HEK293 (cell line): ENCODE data around the gene TNFRSF25.
A peak's percentile ranks its signal among the peaks of the same experiment; 100 is the strongest.

ENCODE experiments used
- AEBP2 ChIP-seq: fragments of 450-650 bp; formaldehyde crosslinking; IDR thresholded peaks from 2 replicates; pipeline ENCODE4 v1.5.1; 2016; ENCODE audit warnings: missing biosample characterization, missing genetic modification characterization, borderline replicate concordance
- GFI1B ChIP-seq: fragments of 450-650 bp; formaldehyde crosslinking; IDR thresholded peaks from 2 replicates; pipeline ENCODE4 v1.5.1; 2016; ENCODE audit warnings: missing biosample characterization, missing genetic modification characterization
- IKZF3 ChIP-seq: fragments of 450-650 bp; IDR thresholded peaks from 2 replicates; pipeline ENCODE4 v1.5.0; 2018; ENCODE audit warnings: missing biosample characterization, mild to moderate bottlenecking, missing genetic modification characterization, moderate library complexity
- KLF7 ChIP-seq: fragments of 450-650 bp; formaldehyde crosslinking; IDR thresholded peaks from 2 replicates; pipeline ENCODE4 v1.5.1; 2016; ENCODE audit warnings: missing biosample characterization, missing genetic modification characterization, borderline replicate concordance
- MEIS1 ChIP-seq: sonication (generic); formaldehyde crosslinking; IDR thresholded peaks from 2 replicates; pipeline ENCODE4 v1.8.1; 2022; ENCODE audit warnings: missing genetic modification reagents, mild to moderate bottlenecking, borderline replicate concordance
- MZF1 ChIP-seq: fragments of 450-650 bp; formaldehyde crosslinking; IDR thresholded peaks from 2 replicates; pipeline ENCODE4 v1.5.1; 2017; ENCODE audit warnings: missing biosample characterization, missing genetic modification characterization, borderline replicate concordance
- REPIN1 ChIP-seq: fragments of 450-650 bp; formaldehyde crosslinking; IDR thresholded peaks from 2 replicates; pipeline ENCODE4 v1.5.1; 2017; ENCODE audit warnings: missing biosample characterization, missing genetic modification characterization, low read depth
- SETDB1 ChIP-seq: IDR thresholded peaks from one replicate; pipeline ENCODE4 v1.6.1; 2017; ENCODE audit warnings: mild to moderate bottlenecking, low read length, moderate library complexity, mixed read lengths; ENCODE audit not compliant: insufficient read length
- SP2 ChIP-seq: fragments of 450-650 bp; formaldehyde crosslinking; IDR thresholded peaks from 2 replicates; pipeline ENCODE4 v1.5.1; 2016; ENCODE audit warnings: missing biosample characterization, missing genetic modification characterization
- YY1 ChIP-seq: fragments of 450-650 bp; formaldehyde crosslinking; IDR thresholded peaks from 2 replicates; pipeline ENCODE4 v1.5.1; 2018; ENCODE audit warnings: missing biosample characterization, missing genetic modification characterization
- ZBTB17 ChIP-seq: fragments of 450-650 bp; formaldehyde crosslinking; IDR thresholded peaks from 2 replicates; pipeline ENCODE4 v1.5.1; 2016; ENCODE audit warnings: missing biosample characterization, missing genetic modification characterization
- ZBTB8A ChIP-seq: fragments of 450-650 bp; formaldehyde crosslinking; IDR thresholded peaks from 2 replicates; pipeline ENCODE4 v1.5.1; 2016; ENCODE audit warnings: missing biosample characterization, missing genetic modification characterization
- ZNF121 ChIP-seq: fragments of 450-650 bp; formaldehyde crosslinking; IDR thresholded peaks from 2 replicates; pipeline ENCODE4 v1.5.1; 2016; ENCODE audit warnings: missing biosample characterization, missing genetic modification characterization
- ZNF175 ChIP-seq: fragments of 450-650 bp; formaldehyde crosslinking; IDR thresholded peaks from 2 replicates; pipeline ENCODE4 v1.5.1; 2016; ENCODE audit warnings: missing biosample characterization, missing genetic modification characterization
- ZNF214 ChIP-seq: fragments of 450-650 bp; formaldehyde crosslinking; IDR thresholded peaks from 2 replicates; pipeline ENCODE4 v1.5.1; 2017; ENCODE audit warnings: missing biosample characterization, mild to moderate bottlenecking, missing genetic modification characterization, borderline replicate concordance
- ZNF223 ChIP-seq: fragments of 450-650 bp; formaldehyde crosslinking; IDR thresholded peaks from 2 replicates; pipeline ENCODE4 v1.5.1; 2016; ENCODE audit warnings: missing biosample characterization, missing genetic modification characterization
- ZNF248 ChIP-seq: fragments of 450-650 bp; formaldehyde crosslinking; IDR thresholded peaks from 2 replicates; pipeline ENCODE4 v1.5.1; 2017; ENCODE audit warnings: missing biosample characterization, missing genetic modification characterization
- ZNF324 ChIP-seq: fragments of 450-650 bp; formaldehyde crosslinking; IDR thresholded peaks from 2 replicates; pipeline ENCODE4 v1.5.1; 2016; ENCODE audit warnings: missing biosample characterization, missing genetic modification characterization
- ZNF354C ChIP-seq: fragments of 450-650 bp; formaldehyde crosslinking; IDR thresholded peaks from 2 replicates; pipeline ENCODE4 v1.5.1; 2016; ENCODE audit warnings: missing biosample characterization, missing genetic modification characterization, low read depth, borderline replicate concordance
- ZNF362 ChIP-seq: fragments of 450-650 bp; formaldehyde crosslinking; IDR thresholded peaks from 2 replicates; pipeline ENCODE4 v1.5.1; 2016; ENCODE audit warnings: missing biosample characterization, missing genetic modification characterization
- ZNF366 ChIP-seq: fragments of 450-650 bp; formaldehyde crosslinking; conservative IDR thresholded peaks from 2 replicates; pipeline ENCODE4 v1.5.1; 2016; ENCODE audit warnings: missing biosample characterization, missing genetic modification characterization
- ZNF37A ChIP-seq: fragments of 450-650 bp; IDR thresholded peaks from 2 replicates; pipeline ENCODE4 v1.5.1; 2018; ENCODE audit warnings: missing biosample characterization, missing genetic modification characterization
- ZNF416 ChIP-seq: fragments of 450-650 bp; formaldehyde crosslinking; IDR thresholded peaks from 2 replicates; pipeline ENCODE4 v1.5.1; 2016; ENCODE audit warnings: missing biosample characterization, missing genetic modification characterization
- ZNF426 ChIP-seq: fragments of 450-650 bp; formaldehyde crosslinking; IDR thresholded peaks from 2 replicates; pipeline ENCODE4 v1.5.1; 2017; ENCODE audit warnings: missing biosample characterization, missing genetic modification characterization, mild to moderate bottlenecking, inconsistent platforms, moderate library complexity
- ZNF529 ChIP-seq: fragments of 450-650 bp; formaldehyde crosslinking; IDR thresholded peaks from 2 replicates; pipeline ENCODE4 v1.5.1; 2017; ENCODE audit warnings: missing genetic modification characterization, missing biosample characterization; ENCODE audit not compliant: insufficient replicate concordance
- ZNF558 ChIP-seq: fragments of 450-650 bp; formaldehyde crosslinking; IDR thresholded peaks from 2 replicates; pipeline ENCODE4 v1.5.1; 2016; ENCODE audit warnings: missing biosample characterization, missing genetic modification characterization
- ZNF561 ChIP-seq: fragments of 450-650 bp; IDR thresholded peaks from 2 replicates; pipeline ENCODE4 v1.5.1; 2018; ENCODE audit warnings: missing biosample characterization, missing genetic modification characterization, borderline replicate concordance
- ZNF600 ChIP-seq: fragments of 450-650 bp; formaldehyde crosslinking; IDR thresholded peaks from 2 replicates; pipeline ENCODE4 v1.5.1; 2016; ENCODE audit warnings: missing biosample characterization, missing genetic modification characterization
- ZNF626 ChIP-seq: fragments of 450-650 bp; sonication (Bioruptor Pico); formaldehyde crosslinking; IDR thresholded peaks from 2 replicates; pipeline ENCODE4 v1.5.1; 2018; ENCODE audit warnings: missing biosample characterization, missing genetic modification characterization, inconsistent platforms
- ZNF670 ChIP-seq: fragments of 450-650 bp; formaldehyde crosslinking; IDR thresholded peaks from 2 replicates; pipeline ENCODE4 v1.5.1; 2016; ENCODE audit warnings: missing biosample characterization, missing genetic modification characterization, low read depth
- ZNF707 ChIP-seq: fragments of 450-650 bp; formaldehyde crosslinking; IDR thresholded peaks from 2 replicates; pipeline ENCODE4 v1.5.1; 2016; ENCODE audit warnings: missing biosample characterization, missing genetic modification characterization
- ZNF76 ChIP-seq: fragments of 450-650 bp; formaldehyde crosslinking; IDR thresholded peaks from 2 replicates; pipeline ENCODE4; 2016; ENCODE audit warnings: low read depth, missing biosample characterization, missing genetic modification characterization, borderline replicate concordance
- ZNF776 ChIP-seq: fragments of 450-650 bp; formaldehyde crosslinking; IDR thresholded peaks from 2 replicates; pipeline ENCODE4 v1.5.0; 2017; ENCODE audit warnings: missing biosample characterization, missing genetic modification characterization, borderline replicate concordance
- ZNF791 ChIP-seq: fragments of 450-650 bp; formaldehyde crosslinking; IDR thresholded peaks from 2 replicates; pipeline ENCODE4 v1.5.1; 2016; ENCODE audit warnings: missing biosample characterization, missing genetic modification characterization
- ZSCAN23 ChIP-seq: fragments of 450-650 bp; formaldehyde crosslinking; IDR thresholded peaks from 2 replicates; pipeline ENCODE4 v1.5.1; 2016; ENCODE audit warnings: missing biosample characterization, missing genetic modification characterization
- ZSCAN30 ChIP-seq: fragments of 450-650 bp; IDR thresholded peaks from 2 replicates; pipeline ENCODE4 v1.5.1; 2018; ENCODE audit warnings: missing biosample characterization, mild to moderate bottlenecking, missing genetic modification characterization, moderate library complexity
- ZSCAN4 ChIP-seq: fragments of 450-650 bp; formaldehyde crosslinking; IDR thresholded peaks from 2 replicates; pipeline ENCODE4 v1.5.1; 2017; ENCODE audit warnings: missing biosample characterization, missing genetic modification characterization
- ZSCAN5A ChIP-seq: fragments of 450-650 bp; formaldehyde crosslinking; IDR thresholded peaks from 2 replicates; pipeline ENCODE4 v1.5.1; 2016; ENCODE audit warnings: missing biosample characterization, missing genetic modification characterization
- ZXDB ChIP-seq: fragments of 450-650 bp; formaldehyde crosslinking; IDR thresholded peaks from 2 replicates; pipeline ENCODE4 v1.5.1; 2016; ENCODE audit warnings: missing biosample characterization, missing genetic modification characterization

The TNFRSF25 gene

GRCh38 chr1:6424000-6424565 lies 41.9 kb downstream of the TNFRSF25 start (continued):
- TF ChIP-seq ZNF362 (tag by site-specific recombination) (no peak), ZNF558 (tag by site-specific recombination) (no peak), MEIS1 (CRISPR knock-in tag) (no peak), SETDB1 (no peak), ZNF248 (tag by site-specific recombination) (no peak), ZNF121 (tag by site-specific recombination) (no peak), ZNF416 (tag by site-specific recombination) (no peak), AEBP2 (no peak), ZNF600 (tag by site-specific recombination) (no peak), ZXDB (tag by site-specific recombination) (no peak), ZNF707 (tag by site-specific recombination) (no peak), ZNF776 (tag by site-specific recombination) (no peak), ZNF670 (tag by site-specific recombination) (no peak), ZNF354C (tag by site-specific recombination) (no peak), IKZF3 (tag by site-specific recombination) (no peak), ZNF626 (tag by site-specific recombination) (no peak), ZNF324 (tag by site-specific recombination) (no peak), ZNF223 (no peak), ZBTB17 (tag by site-specific recombination) (no peak), ZNF561 (tag by site-specific recombination) (no peak), YY1 (tag by site-specific recombination) (no peak), SP2 (tag by site-specific recombination) (0 out of 2 replicates have a peak, but pooled peaks have one; percentile 27), ZNF175 (tag by site-specific recombination) (no peak), MZF1 (tag by site-specific recombination) (no peak), ZNF529 (tag by site-specific recombination) (no peak), ZNF366 (tag by site-specific recombination) (no peak), ZNF37A (no peak), GFI1B (tag by site-specific recombination) (no peak), ZSCAN4 (tag by site-specific recombination) (no peak), REPIN1 (no peak), ZNF214 (tag by site-specific recombination) (no peak), ZBTB8A (peak; percentile 46), ZNF791 (tag by site-specific recombination) (no peak), KLF7 (tag by site-specific recombination) (no peak), ZSCAN23 (tag by site-specific recombination) (no peak), ZSCAN30 (no peak), ZNF76 (tag by site-specific recombination) (peak; percentile 86), ZSCAN5A (tag by site-specific recombination) (no peak), ZNF426 (tag by site-specific recombination) (no peak)
